Activated CD8-positive, alpha-beta memory T cell treated with anti-CD3 and anti-CD28 coated beads, Interleukin-2, amount 10 ng/mL, durations not matched to agents 7 days and 5 days (primary cell): ENCODE measurements around the gene CORO2B. TPM values are rescaled to one million over a fixed set of nuclear protein-coding genes. Genes with fewer than 3 reads are reported as not detected.
"Not testable (repeated sequence)": the region's sequence is repeated elsewhere in the genome, so short reads cannot be mapped to it uniquely, and the experiment has no call there.

Source experiments
- ATAC-seq: fragments of 150-1000 bp; cut with Tn5 transposase; one replicate; pipeline ENCODE4 v1.10.0; 2021; ENCODE audit warnings: moderate library complexity
- CTCF ChIA-PET: fragments of 350-600 bp; sonication (Branson Sonifier 250); formaldehyde crosslinking; loops from one replicate; lab custom pipeline; 2021; ENCODE audit warnings: antibody characterized with exemption; lab: Charles Lee
- DNase-seq: peaks from one replicate; pipeline ENCODE4 v3.0.0-alpha.2; 2020
- H3K27ac Mint-ChIP-seq: one replicate; pipeline ENCODE4 v1.8.0; 2021; ENCODE audit warnings: mild to moderate bottlenecking, mixed read lengths
- H3K27me3 Mint-ChIP-seq: one replicate; pipeline ENCODE4 v1.8.0; 2021; ENCODE audit warnings: mixed read lengths
- H3K36me3 Mint-ChIP-seq: one replicate; pipeline ENCODE4 v1.8.0; 2021; ENCODE audit warnings: mild to moderate bottlenecking, mixed read lengths
- H3K4me1 Mint-ChIP-seq: one replicate; pipeline ENCODE4 v1.8.0; 2021; ENCODE audit warnings: mixed read lengths
- H3K4me3 Mint-ChIP-seq: one replicate; pipeline ENCODE4 v1.8.0; 2021; ENCODE audit warnings: mild to moderate bottlenecking, moderate library complexity, mixed read lengths
- H3K9me3 Mint-ChIP-seq: one replicate; pipeline ENCODE4 v1.8.0; 2022; ENCODE audit warnings: low read depth, mixed read lengths
- total RNA-seq, 2 experiments: library from RNA; stranded (reverse); gene quantifications; one replicate each; pipeline ENCODE4 v1.2.3, GENCODE V29; 2021

Gene CORO2B
- total RNA-seq, 2 experiments from 2014 or later: not detected

DNA sequence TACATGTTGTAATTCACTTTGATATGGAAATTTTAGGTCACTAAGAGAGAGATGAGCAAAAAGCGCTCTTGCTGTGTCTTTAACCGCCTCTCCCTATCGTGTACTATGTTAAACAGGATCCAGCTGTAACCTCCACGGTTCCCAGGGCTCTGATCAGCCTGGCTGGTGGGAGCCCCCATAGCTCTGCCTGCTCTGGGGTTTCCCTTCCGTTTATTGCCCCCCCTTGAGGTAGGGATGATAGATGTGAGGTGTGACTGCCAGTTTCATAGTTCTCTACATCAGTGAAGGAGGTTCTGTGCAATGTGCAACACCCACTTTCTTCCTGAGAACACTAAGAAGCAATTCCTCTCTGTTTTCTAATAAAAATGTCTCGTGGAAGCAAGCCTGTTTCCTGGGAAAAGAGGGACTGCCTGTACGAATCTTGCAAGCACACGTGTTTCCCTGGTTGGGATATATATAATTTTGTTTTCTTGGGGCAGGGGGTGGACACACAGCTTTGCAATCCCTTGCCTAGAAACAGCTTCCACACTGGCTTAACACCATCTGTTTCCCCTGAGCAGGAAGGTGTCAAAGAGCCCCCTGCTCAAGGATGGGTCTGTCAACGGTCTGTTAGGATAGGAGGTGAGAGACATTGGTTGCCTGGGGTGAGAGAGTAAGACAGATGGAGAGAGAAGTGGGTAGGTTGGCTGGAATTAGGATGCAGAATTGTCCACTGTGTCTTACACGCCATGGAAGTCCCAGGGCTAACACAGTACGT is 23.8 kb downstream of the CORO2B start:
- no peak overlapping the region for H3K4me3 Mint-ChIP-seq
- DNase-seq (no peak), ATAC-seq (no peak)
- CTCF ChIA-PET: no interaction called here
- no peaks in the 10 kb centered on the region for H3K4me1 Mint-ChIP-seq
- no peaks in the 10 kb centered on the region for H3K9me3 Mint-ChIP-seq
- no peak overlapping the region for H3K27ac Mint-ChIP-seq
- no peaks in the 10 kb centered on the region for H3K27me3 Mint-ChIP-seq
- no peaks in the 10 kb centered on the region for H3K36me3 Mint-ChIP-seq

DNA sequence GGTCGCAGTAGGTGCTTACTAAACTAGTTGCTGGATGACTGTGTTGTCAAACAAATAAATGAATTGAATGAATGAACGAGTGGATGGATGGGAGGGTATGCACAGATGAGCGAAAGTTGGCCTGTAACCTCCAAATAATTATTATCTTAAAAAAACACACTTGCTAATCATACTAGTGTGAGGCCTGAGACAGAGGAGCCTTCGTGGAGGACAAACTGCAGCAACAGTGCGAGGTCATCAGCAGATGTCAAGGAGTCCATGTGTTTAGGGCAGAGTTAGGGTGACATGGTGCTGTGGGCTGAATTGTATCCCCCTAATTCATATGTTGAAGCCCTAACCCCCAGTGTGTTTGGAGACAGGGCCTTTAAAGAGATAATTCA is 24.4 kb downstream of the CORO2B start:
- Mint-ChIP-seq H3K4me1 (no peaks in the 10 kb centered on the region), H3K36me3 (no peaks in the 10 kb centered on the region), H3K9me3 (no peaks in the 10 kb centered on the region), H3K4me3 (no peak overlapping the region), H3K27me3 (no peaks in the 10 kb centered on the region), H3K27ac (no peak overlapping the region)
- CTCF ChIA-PET: no interaction called here
- DNase-seq (no peak), ATAC-seq (no peak)

DNA sequence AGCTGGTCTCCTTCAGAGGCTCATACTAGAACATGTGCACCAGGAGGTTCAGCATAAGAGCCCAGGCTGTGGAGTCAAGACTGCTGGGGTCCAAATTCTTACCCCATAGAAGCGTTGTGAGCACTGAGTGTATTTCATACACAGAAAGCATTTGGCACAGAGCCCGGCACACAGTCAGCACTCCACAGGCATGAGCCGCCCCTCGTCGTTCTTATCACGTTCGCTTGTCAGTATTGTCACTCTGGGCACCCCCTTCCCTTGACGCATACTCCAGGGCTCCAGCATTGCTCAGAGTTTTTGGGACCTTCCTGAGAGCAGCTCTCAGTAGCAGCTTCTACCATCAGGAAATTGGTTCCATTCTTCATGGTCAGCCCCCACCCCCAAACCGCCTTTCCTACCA is 25.2 kb downstream of the CORO2B start:
- no peaks in the 10 kb centered on the region for H3K4me1 Mint-ChIP-seq
- no peaks in the 10 kb centered on the region for H3K9me3 Mint-ChIP-seq
- CTCF ChIA-PET: no interaction called here
- no peak overlapping the region for H3K4me3 Mint-ChIP-seq
- no peaks in the 10 kb centered on the region for H3K27me3 Mint-ChIP-seq
- no peak overlapping the region for H3K27ac Mint-ChIP-seq
- DNase-seq: no peak
- ATAC-seq: no peak
- H3K36me3 Mint-ChIP-seq: no peaks in the 10 kb centered on the region

DNA sequence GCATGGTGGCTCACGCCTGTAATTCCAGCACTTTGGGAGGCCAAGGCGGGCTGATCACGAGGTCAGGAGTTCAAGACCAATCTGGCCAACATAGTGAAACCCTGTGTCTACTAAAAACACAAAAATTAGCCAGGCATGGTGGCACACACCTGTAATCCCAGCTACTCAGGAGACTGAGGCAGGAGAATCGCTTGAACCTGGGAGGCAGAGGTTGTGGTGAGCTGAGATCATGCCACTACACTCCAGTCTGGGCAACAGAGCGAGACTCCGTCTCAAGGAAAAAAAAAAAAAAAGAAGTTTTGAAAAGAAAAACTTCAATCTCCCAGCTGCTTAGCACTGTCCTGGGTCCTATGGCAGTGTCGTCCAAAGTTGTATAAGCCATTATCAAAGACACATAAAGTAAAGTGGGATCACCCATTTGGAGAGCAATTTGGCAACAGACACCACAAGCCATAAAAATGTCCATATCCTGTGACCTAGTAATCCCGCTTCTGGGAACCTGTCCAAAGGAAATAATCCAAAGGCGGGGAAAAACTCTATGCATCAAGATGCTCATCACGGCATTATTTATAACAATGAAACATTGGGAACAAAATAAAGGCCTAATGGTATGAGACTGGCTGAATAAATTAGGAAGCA is 26.2 kb downstream of the CORO2B start:
- H3K36me3 Mint-ChIP-seq, H3K27me3 Mint-ChIP-seq, H3K27ac Mint-ChIP-seq, H3K9me3 Mint-ChIP-seq, H3K4me3 Mint-ChIP-seq, H3K4me1 Mint-ChIP-seq, ATAC-seq, CTCF ChIA-PET, DNase-seq: not testable (repeated sequence)

DNA sequence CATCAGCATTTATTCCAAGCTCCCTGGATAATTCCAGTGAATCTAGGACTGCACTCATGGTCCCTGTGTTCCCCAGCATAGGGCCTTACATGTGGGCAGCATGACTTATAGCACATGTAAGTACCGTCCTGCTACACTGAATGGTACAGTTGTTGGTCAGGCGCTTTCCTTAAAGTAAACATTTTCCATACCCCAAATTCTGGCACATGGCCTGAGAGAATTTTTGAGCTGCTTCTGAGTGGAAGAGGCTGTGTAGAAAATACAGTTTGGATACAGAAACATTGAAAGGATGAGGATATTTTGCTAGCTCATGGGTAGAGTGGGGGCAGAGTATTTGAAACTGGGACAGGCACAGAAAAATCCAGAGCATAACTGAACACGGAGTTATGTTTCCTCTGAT is 27.6 kb downstream of the CORO2B start:
- ATAC-seq (no peak), DNase-seq (no peak)
- Mint-ChIP-seq H3K4me1 (no peaks in the 10 kb centered on the region), H3K27me3 (no peaks in the 10 kb centered on the region), H3K4me3 (no peak overlapping the region), H3K27ac (no peak overlapping the region), H3K9me3 (no peaks in the 10 kb centered on the region), H3K36me3 (no peaks in the 10 kb centered on the region)
- CTCF ChIA-PET: no interaction called here

DNA sequence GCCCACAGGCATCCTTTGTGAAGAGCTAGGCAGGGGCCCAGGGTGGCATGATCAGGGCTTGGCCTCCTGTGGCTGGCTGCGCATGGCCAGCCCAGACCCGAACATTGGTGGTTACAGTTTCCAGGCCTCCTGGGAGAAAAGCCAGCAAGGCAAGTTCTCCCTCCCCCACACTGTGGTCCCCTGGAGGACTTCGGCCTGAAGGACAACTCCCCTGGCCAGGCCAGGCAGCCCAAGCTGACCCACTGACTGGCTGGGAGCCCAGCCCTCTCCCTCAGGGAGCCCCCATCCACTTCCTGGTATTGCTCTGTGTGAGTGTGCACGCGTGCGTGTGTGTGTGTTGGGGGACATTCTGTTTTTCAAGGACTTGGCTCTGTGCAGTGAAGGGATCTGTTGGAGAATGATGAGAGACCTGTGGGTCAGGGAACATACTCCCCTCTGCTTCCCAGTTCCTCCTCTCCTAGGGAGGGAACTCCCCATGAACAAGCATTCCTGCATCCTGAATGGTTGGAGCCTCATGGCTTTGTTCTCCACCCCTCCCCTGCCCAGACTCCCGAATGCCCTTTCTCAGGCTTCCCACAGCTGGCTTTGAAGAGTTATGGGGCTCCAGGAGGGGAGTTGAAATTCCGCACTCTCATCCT is 29.5 kb downstream of the CORO2B start:
- no peak overlapping the region for H3K4me3 Mint-ChIP-seq
- H3K27ac Mint-ChIP-seq: no peak overlapping the region
- H3K9me3 Mint-ChIP-seq: no peaks in the 10 kb centered on the region
- ATAC-seq: no peak
- H3K27me3 Mint-ChIP-seq: peaks cover 7% of the 10 kb centered on the region
- no peaks in the 10 kb centered on the region for H3K36me3 Mint-ChIP-seq
- CTCF ChIA-PET: interaction anchor here (1.2 kb wide), 1 partner anchor 268 kb away, joined by 3 read pairs; no protein-coding TSS in a partner anchor
- DNase-seq: no peak
- H3K4me1 Mint-ChIP-seq: no peaks in the 10 kb centered on the region

DNA sequence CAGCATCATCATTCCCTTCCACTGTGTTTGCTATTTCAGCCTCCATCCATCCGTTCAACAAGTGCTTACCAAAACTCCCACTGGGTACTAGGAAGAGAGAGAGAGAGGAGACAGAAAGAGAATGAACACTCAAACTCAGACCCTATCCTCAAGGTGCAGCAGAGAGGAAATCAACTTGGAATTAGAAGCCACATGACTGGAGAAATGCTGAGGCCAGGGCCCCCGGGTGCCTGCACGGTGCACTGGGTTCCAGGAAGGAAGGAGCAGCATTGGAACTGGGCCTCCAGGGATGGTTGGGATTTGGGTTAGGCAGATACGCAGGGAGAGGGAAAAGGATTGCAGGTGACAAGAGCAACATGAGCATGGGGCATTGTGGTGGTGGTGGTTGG is 30.0 kb downstream of the CORO2B start:
- Mint-ChIP-seq H3K27ac (no peak overlapping the region), H3K9me3 (no peaks in the 10 kb centered on the region), H3K4me1 (no peaks in the 10 kb centered on the region), H3K4me3 (no peak overlapping the region), H3K27me3 (peaks cover 8% of the 10 kb centered on the region), H3K36me3 (no peaks in the 10 kb centered on the region)
- DNase-seq (no peak), ATAC-seq (no peak)
- CTCF ChIA-PET: no interaction called here

DNA sequence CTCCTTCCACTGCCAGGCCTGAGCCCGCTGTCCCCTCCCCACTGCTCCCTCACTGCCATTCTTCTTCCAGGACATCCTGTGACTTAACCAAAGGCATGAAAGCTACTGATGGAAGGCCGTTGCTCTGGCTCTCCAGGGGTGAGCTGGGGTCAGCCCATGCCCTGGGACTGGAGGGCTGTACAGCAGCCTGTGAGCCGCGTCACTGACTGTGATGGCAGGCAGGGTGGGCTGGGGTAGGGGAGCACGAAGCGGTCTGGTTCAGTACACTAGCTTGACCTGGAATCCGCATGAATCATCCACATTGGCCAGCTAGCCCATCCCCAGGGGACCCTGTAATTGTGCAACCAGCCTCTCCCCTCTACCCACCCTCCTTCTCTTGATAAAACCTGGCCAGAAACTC is 30.8 kb downstream of the CORO2B start:
- no peak overlapping the region for H3K4me3 Mint-ChIP-seq
- CTCF ChIA-PET: no interaction called here
- ATAC-seq: no peak

DNA sequence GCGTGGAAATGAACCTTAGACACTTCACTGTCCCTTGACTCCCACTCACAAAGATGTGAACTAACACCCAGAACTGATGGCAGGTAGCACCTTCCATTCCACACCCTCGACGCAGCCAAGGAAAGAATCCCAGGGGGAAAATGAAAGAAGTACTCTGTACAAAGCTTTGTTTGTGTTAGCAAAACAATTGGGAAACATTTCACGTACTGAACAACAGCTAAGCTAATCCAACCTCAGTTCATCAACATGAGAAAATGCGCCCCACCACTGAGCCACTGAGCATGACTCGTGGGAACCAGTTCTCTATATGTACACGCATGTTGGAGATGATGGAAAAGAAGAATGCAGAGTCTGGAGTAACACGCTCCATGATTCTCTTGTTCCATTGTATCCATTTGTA is 32.0 kb downstream of the CORO2B start:
- Mint-ChIP-seq H3K36me3 (no peaks in the 10 kb centered on the region), H3K4me1 (no peaks in the 10 kb centered on the region), H3K27ac (no peak overlapping the region), H3K27me3 (peaks cover 14% of the 10 kb centered on the region), H3K9me3 (no peaks in the 10 kb centered on the region), H3K4me3 (no peak overlapping the region)
- ATAC-seq (no peak), DNase-seq (no peak)
- CTCF ChIA-PET: no interaction called here

More for the DNA sequence above, 30.8 kb downstream of the CORO2B start:
- Mint-ChIP-seq H3K27ac (no peak overlapping the region), H3K9me3 (no peaks in the 10 kb centered on the region), H3K4me1 (no peaks in the 10 kb centered on the region), H3K27me3 (peaks cover 14% of the 10 kb centered on the region), H3K36me3 (no peaks in the 10 kb centered on the region)
- no peak for DNase-seq

DNA sequence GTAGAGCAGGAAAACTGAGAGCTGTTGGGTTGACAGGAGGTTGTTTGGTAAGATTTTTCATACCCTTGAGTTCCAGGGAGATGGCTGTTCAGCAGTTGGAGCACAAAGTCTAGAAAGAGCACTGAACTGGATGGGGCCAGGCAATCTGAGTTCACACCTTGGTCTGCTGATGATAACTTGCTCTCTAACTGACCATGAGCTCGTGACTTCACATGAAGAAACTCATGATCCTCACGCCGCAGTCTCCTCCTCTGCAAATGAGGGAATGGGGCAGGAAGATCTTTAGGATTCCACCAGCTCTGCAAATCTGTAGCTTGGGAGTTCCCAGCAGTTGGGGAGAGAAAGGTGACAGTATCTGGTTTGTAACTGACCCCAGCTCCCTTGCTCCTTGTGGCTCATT is 33.7 kb downstream of the CORO2B start:
- no peak for ATAC-seq
- Mint-ChIP-seq H3K4me3 (no peak overlapping the region), H3K9me3 (no peaks in the 10 kb centered on the region), H3K27me3 (peaks cover 16% of the 10 kb centered on the region), H3K36me3 (no peaks in the 10 kb centered on the region), H3K27ac (no peak overlapping the region), H3K4me1 (no peaks in the 10 kb centered on the region)
- CTCF ChIA-PET: no interaction called here
- no peak for DNase-seq

DNA sequence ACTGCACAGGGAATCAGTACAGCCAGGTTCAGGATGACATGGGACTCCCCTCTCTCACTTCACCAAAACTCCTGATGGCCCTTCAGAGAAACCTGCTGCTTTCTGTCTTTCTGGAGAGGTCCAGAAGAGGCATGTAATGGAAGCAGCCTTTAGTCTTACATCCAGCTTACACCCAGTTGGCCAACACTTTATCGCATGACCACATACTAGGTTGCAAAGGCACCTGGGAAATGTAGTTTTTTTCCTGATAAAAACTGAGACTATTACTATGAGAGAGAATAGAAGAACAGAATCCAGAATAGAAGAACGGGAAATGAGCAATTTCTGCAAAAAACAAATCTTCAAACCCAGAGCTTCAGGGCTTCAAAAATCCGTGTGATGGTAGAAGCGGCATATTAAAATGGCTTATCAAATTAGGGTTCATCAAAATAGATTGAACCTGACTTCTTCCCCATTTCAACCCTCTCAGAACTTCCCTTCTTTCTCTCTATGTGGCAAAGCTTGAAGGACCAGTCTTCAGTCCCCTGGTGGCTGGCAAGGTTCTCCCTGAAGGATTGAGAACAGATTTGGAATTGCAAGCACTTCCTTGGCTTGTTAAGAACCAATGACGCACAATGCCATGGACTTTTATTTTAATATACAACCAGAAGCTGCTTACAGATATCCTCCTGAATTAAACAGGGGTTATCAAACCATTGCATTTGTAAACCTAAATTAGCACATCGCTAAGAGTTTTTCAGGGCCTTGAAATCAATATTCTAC is 34.4 kb downstream of the CORO2B start:
- no peak overlapping the region for H3K27ac Mint-ChIP-seq
- no peak for DNase-seq
- peaks cover 19% of the 10 kb centered on the region for H3K27me3 Mint-ChIP-seq
- CTCF ChIA-PET: no interaction called here
- no peaks in the 10 kb centered on the region for H3K9me3 Mint-ChIP-seq
- no peak overlapping the region for H3K4me3 Mint-ChIP-seq
- no peaks in the 10 kb centered on the region for H3K4me1 Mint-ChIP-seq
- no peaks in the 10 kb centered on the region for H3K36me3 Mint-ChIP-seq
- ATAC-seq: no peak

DNA sequence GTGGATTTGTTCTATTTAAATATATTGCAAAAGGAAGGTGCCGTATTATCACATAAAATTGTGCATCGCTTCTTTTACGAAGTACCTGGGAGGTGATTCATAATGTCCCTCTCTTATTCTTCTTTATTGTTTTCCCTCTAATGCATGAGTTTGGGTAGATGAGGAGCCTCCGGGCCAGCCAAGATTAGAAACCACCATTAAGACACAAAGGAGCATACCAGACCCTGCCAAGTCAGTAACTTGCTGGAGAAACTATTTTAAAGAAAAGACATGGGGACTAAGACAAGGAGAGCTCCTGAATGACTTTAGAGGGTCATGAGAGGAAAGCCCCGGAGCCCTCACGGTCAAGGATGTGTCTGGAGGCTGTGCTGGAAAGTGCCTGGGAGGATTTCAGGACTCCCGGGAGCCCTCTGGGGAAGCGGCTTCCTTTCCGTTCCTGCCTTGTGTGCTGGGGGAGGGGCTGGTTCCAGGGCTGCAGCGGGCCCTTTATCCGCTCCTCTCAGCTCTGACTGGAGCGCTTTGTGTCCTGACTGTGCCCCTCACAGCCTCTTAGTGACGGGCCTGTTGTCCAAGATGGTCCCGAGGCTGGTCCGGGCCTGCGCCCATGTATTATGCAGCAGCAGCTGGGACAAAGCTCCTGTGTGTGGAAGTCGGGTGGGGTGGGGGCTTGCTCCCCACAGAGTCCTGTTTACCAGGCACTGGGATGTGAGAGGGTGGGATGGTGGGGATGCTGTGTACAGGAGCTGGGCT is 35.7 kb downstream of the CORO2B start:
- no peak for ATAC-seq

DNA sequence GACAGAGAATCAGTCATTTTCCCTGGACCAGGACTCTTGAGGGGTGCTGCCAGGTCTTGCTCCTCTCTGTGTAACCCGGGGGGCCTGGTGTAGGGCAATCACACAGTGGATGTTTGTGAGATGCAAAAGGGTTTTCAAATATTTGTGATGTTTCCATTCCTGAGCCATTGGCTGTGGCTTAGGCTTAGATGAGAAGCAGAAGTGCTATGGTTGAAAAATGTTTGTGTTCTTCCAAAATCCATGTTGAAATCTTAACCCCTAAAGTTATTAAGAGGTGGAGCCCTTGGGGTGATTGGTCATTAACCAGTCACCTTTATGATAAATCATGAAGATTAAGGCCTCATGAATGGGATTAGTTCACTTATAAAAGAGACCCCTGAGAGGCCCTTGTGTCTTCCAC is 36.5 kb downstream of the CORO2B start:
- Mint-ChIP-seq H3K9me3 (no peaks in the 10 kb centered on the region), H3K27me3 (peaks cover 33% of the 10 kb centered on the region), H3K36me3 (no peaks in the 10 kb centered on the region), H3K4me3 (no peak overlapping the region), H3K27ac (no peak overlapping the region), H3K4me1 (no peaks in the 10 kb centered on the region)
- no peak for DNase-seq
- no peak for ATAC-seq
- CTCF ChIA-PET: no interaction called here

More for the DNA sequence above, 35.7 kb downstream of the CORO2B start:
- H3K4me1 Mint-ChIP-seq: no peaks in the 10 kb centered on the region
- no peak overlapping the region for H3K27ac Mint-ChIP-seq
- no peak for DNase-seq
- no peak overlapping the region for H3K4me3 Mint-ChIP-seq
- H3K27me3 Mint-ChIP-seq: peaks cover 32% of the 10 kb centered on the region
- CTCF ChIA-PET: no interaction called here
- no peaks in the 10 kb centered on the region for H3K9me3 Mint-ChIP-seq
- no peaks in the 10 kb centered on the region for H3K36me3 Mint-ChIP-seq
